HG03139 (cell line): ENCODE measurements around the gene TNIK.

Source experiments
- ATAC-seq: cut with Tn5 transposase; IDR thresholded peaks from one replicate; pipeline ENCODE4 v1.9.1; 2021; ENCODE audit not compliant: unreplicated experiment

Gene TNIK

GRCh38 chr3:171058873-171059603 is 401.2 kb downstream of the TNIK start:
- no peak for ATAC-seq

DNA sequence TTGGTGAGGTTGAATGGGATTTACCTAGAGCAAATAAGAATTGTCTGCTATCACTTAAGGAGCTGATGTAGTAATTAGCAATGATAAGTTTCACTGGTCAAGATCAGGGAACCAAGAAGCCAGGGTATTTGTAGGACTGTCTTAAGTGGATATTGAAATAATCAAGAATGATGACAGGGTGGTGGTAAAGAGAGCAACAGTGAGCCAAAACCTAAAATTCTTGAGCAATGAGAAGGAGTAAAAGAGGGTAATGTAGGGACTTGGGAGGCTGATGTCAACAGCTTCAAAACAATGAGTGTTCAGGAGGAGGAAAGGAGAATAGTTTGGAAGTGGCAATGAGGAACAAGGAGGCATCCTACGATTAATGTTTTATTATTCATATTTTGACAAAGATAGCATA is 402.1 kb downstream of the TNIK start:
- ATAC-seq = no peak

- ATAC-seq = no peak
These were observed 403.1 kb downstream of the TNIK start for GRCh38 chr3:171057072-171057471.

DNA sequence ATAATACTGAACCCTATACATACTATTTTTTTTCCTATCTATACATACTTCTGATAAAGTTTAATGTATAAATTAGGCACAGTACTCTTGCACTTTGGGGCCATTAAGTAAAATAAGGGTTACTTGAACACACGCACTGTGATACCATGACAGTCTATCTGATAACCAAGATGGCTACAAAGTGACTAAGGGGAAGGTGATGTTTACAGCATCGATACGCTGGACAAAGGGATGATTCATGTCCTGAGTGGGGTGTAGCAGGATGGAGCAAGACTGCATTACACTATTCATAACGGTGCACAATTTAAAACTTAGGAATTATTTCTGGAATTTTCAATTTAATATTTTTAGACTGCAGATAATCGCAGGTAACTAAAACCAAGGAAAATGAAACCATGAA is 403.7 kb downstream of the TNIK start:
- ATAC-seq = no peak

GRCh38 chr3:171055336-171056178 is 404.6 kb downstream of the TNIK start:
- no peak for ATAC-seq

DNA sequence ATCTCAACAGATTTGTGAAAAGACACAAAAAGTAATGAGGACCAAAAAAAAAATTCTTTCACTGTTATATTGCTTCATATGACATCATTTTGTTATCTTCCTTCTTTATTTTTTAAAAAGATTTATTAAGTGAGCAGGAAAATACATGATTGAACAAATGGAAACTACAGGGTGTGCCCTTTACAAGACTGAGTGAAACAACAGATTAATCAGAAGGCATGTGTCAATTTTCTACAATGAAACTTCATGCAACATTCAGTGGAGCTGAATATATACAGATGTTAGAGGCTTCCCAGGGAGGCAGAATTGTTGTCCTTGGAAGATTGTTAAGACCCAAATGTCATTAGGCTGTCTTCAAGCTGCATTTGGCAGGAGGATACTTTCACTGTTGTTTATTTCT is 405.3 kb downstream of the TNIK start:
- ATAC-seq = no peak

- ATAC-seq = no peak
These were observed 406.0 kb downstream of the TNIK start for GRCh38 chr3:171054231-171054630.

DNA sequence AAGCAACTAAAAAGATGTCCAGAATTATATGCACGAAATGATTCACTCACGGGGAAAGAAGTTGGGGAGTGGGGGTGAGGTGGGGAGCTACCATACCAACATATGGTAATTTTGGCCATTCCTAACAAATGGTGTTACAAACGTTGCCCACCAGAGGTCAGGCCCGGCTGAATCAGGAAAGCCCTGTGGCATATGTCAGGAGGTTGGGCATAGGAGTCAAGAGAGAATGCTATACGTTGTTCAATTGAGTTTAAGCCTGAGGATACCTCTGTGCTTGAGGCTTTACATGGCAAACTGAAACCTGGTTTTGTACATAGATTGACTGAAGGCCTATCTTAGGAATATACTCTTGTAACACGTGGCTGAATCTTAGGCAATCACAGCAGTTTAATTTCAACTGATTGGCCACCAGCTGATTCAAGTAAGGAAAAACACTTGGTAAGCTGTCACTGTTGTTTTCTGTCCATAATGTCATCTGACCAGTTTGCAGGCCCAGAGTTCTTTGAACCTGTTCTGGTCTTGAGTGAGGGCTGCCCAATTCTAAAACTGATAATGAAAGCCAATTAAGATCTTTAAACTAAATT is 410.3 kb downstream of the TNIK start:
- ATAC-seq = peak; percentile 91

GRCh38 chr3:171046760-171047159 is 413.4 kb downstream of the TNIK start:
- no peak for ATAC-seq

- ATAC-seq = no peak
These were observed 415.1 kb downstream of the TNIK start for GRCh38 chr3:171044835-171045793.

GRCh38 chr3:171044384-171044783 is 415.8 kb downstream of the TNIK start:
- no peak for ATAC-seq

GRCh38 chr3:171039674-171040073 is 420.5 kb downstream of the TNIK start:
- ATAC-seq = no peak

DNA sequence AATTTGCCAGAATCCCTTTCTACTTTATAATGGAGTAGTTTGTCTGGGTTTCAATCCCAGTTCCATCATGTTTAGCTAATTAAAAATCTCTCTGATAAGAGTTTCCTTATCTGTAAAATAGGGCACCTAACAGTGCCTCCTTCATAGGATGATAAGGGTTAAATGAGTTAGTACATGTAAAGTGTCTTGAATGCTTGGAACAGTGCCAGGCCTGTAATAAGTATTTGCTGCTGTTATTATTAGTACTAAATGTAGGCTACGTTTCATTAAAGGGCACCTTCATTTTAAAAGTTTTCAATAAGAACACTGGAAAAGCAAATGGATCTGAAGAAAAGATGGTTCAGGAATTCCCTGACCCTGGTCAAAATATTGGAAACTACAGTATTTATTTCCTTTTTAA is 421.9 kb downstream of the TNIK start:
- ATAC-seq = no peak

- no peak for ATAC-seq
These were observed 431.4 kb downstream of the TNIK start for GRCh38 chr3:171028779-171029232.

DNA sequence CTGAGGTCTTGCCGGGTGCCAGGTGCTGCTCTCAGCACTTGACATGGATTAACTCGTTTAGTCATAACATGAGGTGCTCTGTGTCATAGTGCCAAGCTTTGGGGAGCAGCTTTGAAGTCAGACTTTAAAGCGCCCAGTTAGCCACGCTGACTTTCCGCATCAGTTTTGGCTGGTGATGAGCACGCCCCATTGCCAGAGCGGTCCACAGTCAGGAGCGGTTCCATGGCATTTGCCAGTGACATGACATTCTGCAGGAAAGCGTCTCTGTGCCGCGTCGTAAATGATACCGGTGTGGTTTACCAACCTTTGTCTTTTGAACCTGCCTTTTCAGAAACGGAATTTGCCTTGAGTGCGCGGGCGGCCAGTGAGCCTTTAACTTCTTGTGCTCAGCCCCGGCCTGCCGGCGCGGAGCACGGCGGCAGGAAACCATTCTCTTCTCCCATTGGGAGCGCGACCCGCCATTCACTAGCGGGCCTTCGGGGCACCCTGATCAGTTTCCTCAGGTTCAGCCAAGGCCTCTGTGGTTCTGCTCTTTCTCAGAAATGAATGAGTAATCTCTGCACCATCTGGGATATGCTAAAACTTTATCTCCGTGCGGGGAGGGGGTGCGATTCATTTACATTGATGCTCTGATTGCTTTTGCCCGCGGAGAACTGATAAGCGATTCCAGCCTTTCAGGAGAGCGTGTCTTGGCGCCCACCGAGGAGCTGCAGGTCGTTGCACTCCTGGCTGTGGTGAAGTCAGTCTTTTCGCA is 432.0 kb downstream of the TNIK start:
- ATAC-seq = peak; percentile 58

DNA sequence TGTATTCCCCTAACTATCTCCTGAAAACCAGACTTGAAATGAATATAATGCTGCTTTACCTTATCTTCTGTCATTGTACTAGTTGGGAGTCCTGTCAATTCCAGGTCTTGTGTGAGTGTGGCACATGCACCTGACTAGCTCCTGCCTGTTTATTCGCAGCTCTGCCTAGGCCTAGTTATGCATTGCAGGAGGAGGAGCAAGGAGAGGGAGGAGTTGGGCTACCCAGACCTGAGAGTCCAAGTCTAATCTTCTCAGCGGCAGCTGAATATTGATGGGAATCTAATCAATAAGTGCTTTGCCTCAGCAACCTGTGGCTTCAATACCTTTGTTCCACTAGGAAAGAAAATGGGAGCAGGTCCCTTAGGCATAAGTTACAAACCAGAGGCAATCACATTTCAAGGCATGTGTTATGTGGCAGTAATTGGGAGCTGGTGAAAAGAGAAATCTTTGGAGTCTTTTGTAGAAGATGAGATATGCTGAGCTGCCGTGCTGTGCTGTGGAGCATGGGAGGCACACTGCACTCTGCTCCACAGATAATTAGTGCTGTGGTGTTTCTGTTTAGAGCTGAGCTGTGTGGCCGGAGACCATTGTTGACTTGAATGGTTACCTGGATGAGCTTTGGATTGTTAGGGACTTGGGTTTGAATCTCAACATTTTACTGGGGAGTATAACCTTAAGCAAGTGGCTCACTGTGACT is 433.5 kb downstream of the TNIK start, which contains the start of gene SLC2A2:
SLC2A2 (minus strand) TSS at position 124 of the 697 bp plus-strand sequence; CDS start at position 74, 50 bp downstream.
- ATAC-seq = no peak

DNA sequence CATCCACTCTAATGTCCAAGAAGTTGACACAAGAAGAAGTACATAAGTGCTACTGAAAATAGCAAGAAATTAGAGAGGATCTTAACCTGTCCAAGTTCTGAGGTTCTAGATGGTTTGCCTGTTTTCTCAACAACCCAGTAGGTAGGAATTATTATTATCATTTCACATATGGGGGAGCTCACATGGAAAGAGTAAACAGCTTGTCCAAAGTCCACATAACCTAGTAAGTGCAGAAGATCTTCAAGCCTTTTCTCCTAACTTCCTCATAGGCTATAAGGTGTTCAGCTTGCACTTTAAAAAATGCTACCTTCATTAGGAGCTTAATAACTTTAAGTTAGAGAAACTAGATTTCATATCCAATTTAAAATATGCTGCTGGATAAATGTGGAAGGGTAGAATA is 436.6 kb downstream of the TNIK start:
- no peak for ATAC-seq

GRCh38 chr3:171021377-171021776 is 438.8 kb downstream of the TNIK start:
- no peak for ATAC-seq
